Panc1 (cell line): ENCODE data around the gene DYRK1A. TPM values are rescaled to one million over a fixed set of nuclear protein-coding genes. Genes with fewer than 3 reads are reported as not detected.

Source experiments
- ATAC-seq: fragments of 200-7000 bp; cut with Tn5 transposase; 2 replicates; pipeline ENCODE4 v1.9.1; 2020; ENCODE audit warnings: mild to moderate bottlenecking, moderate library complexity
- BruUV-seq: library from RNA; stranded (reverse); fragments of 400-500 nt; replicated peaks from 2 replicates; lab custom pipeline; 2021; lab: Mats Ljungman, UMichigan
- CTCF ChIA-PET: fragments of 300-600 bp; sonication (Branson Sonifier 250); formaldehyde crosslinking; loops from one replicate; lab custom pipeline; 2022; ENCODE audit warnings: antibody characterized with exemption; lab: Charles Lee
- POLR2A ChIA-PET: fragments of 300-600 bp; sonication (Branson Sonifier 250); formaldehyde crosslinking; loops from one replicate; lab custom pipeline; 2022; ENCODE audit warnings: antibody characterized with exemption; lab: Charles Lee
- DNase-seq: peaks from one replicate; pipeline ENCODE4 v3.0.0-alpha.2; 2010; ENCODE audit warnings: low read depth, low spot score
- H3K27ac ChIP-seq: 2 replicates; pipeline ENCODE4 v1.5.1; 2011; ENCODE audit warnings: mild to moderate bottlenecking, low read length, inconsistent platforms
- H3K27me3 ChIP-seq: fragments of 200-500 bp; sonication (Bioruptor generic); 2 replicates; pipeline ENCODE4 v1.6.0; 2014; ENCODE audit warnings: low read length, inconsistent platforms; ENCODE audit not compliant: control insufficient read depth, insufficient read depth
- H3K36me3 ChIP-seq: fragments of 200-500 bp; sonication (Bioruptor generic); 2 replicates; pipeline ENCODE4 v1.5.1; 2014; ENCODE audit warnings: inconsistent platforms, mild to moderate bottlenecking, low read length, moderate library complexity; ENCODE audit not compliant: control insufficient read depth, insufficient read depth
- H3K4me1 ChIP-seq: 2 replicates; pipeline ENCODE4 v1.5.1; 2011; ENCODE audit warnings: inconsistent platforms, mild to moderate bottlenecking, low read length, moderate library complexity; ENCODE audit not compliant: control insufficient read depth, insufficient read depth
- H3K4me3 ChIP-seq, 2 experiments: 2 replicates each; pipeline ENCODE4 v1.5.1; 2011 to 2012; ENCODE audit warnings: low read depth in 2 of 2, low read length in 2 of 2, mild to moderate bottlenecking in 2 of 2, inconsistent platforms in 1 of 2, moderate library complexity in 1 of 2
- H3K9me3 ChIP-seq: fragments of 200-500 bp; sonication (Bioruptor generic); 2 replicates; pipeline ENCODE4 v1.5.1; 2014; ENCODE audit warnings: low read depth, mild to moderate bottlenecking, inconsistent platforms, low read length, moderate library complexity; ENCODE audit not compliant: control insufficient read depth, insufficient read depth
- CTCF ChIP-seq: fragments of 450-650 bp; IDR thresholded peaks from 2 replicates; pipeline ENCODE4 v1.5.1; 2017; ENCODE audit warnings: mild to moderate bottlenecking
- POLR2AphosphoS5 ChIP-seq: IDR thresholded peaks from 2 replicates; pipeline ENCODE4 v1.6.1; 2012; ENCODE audit warnings: mild to moderate bottlenecking, low read depth, low read length, moderate library complexity
- REST ChIP-seq, 2 experiments: IDR thresholded peaks; 2 replicates each; pipeline ENCODE4 v1.6.1; 2011 to 2012; ENCODE audit warnings: low read depth in 2 of 2, control low read depth in 1 of 2, low read length in 1 of 2, mild to moderate bottlenecking in 1 of 2, moderate library complexity in 1 of 2; ENCODE audit not compliant: insufficient read depth in 1 of 2
- SIN3A ChIP-seq: IDR thresholded peaks from 2 replicates; pipeline ENCODE4 v1.6.1; 2012; ENCODE audit warnings: low read depth, mild to moderate bottlenecking, low read length, moderate library complexity, borderline replicate concordance; ENCODE audit not compliant: insufficient read depth
- in situ Hi-C: cut with HindIII; loops from 2 replicates; pipeline ENCODE4 v1.10.0; 2016; ENCODE audit warnings: low sequenced_read_pairs, low pct_unique_long_range_greater_than_20kb
- intact Hi-C: fragments of 100-400 bp; cut with micrococcal nuclease; formaldehyde crosslinking; loops from one replicate; pipeline ENCODE4 v1.10.0; 2022; ENCODE audit not compliant: unreplicated experiment
- total RNA-seq: library from RNA; stranded (reverse); gene quantifications from one replicate; pipeline ENCODE4 v1.2.1, GENCODE V29; 2021; ENCODE audit not compliant: unreplicated experiment

Gene DYRK1A
- total RNA-seq, 1 experiment from 2014 or later: 36.1 TPM

- ChIA-PET CTCF (no interaction called here), POLR2A (no interaction called here)
- in situ Hi-C loops: no loop called here
- Histone ChIP-seq H3K27ac (no peak overlapping the region), H3K9me3 (no peaks in the 10 kb centered on the region), H3K4me3 (no peak overlapping the region), H3K36me3 (peaks cover 15% of the 10 kb centered on the region), H3K4me1 (no peaks in the 10 kb centered on the region), H3K27me3 (no peaks in the 10 kb centered on the region)
- no peak for TF ChIP-seq REST (IDR thresholded peaks at IDR 0.05; ENCODE audit: insufficient read depth in 1 of 2, low read depth in 2 of 2, low read length in 1 of 2)
- no peak for TF ChIP-seq POLR2AphosphoS5
- DNase-seq (no peak), ATAC-seq (no peak)
- TSS peak; percentile 40 for BruUV-seq
- intact Hi-C loops: no loop called here
Observed at GRCh38 chr21:37490084-37490483, 123.5 kb downstream of the DYRK1A start.

GRCh38 chr21:37496972-37497371, 130.4 kb downstream of the DYRK1A start:
- CTCF ChIA-PET: no interaction called here
- H3K27me3 ChIP-seq: no peaks in the 10 kb centered on the region
- no TSS peak for BruUV-seq
- H3K4me1 ChIP-seq: no peaks in the 10 kb centered on the region
- no peaks in the 10 kb centered on the region for H3K9me3 ChIP-seq
- H3K27ac ChIP-seq: no peak overlapping the region
- peaks cover 4% of the 10 kb centered on the region; the same call in 1 of the 2 replicates for H3K36me3 ChIP-seq
- no peak for TF ChIP-seq SIN3A
- TF ChIP-seq CTCF: peak; percentile 40; the same call in 1 of the 2 replicates
- no peak overlapping the region for H3K4me3 ChIP-seq
- POLR2A ChIA-PET: interaction anchor here (0.5 kb wide), 1 partner anchor 232 kb away, joined by 3 read pairs; no protein-coding TSS in a partner anchor
- DNase-seq: no peak
- no peak for ATAC-seq
- in situ Hi-C loops: no loop called here
- intact Hi-C loops: no loop called here

GRCh38 chr21:37498664-37499063, 132.1 kb downstream of the DYRK1A start:
- TF ChIP-seq CTCF: no peak
- H3K4me3 ChIP-seq: no peak overlapping the region
- DNase-seq: no peak
- no peak overlapping the region for H3K27ac ChIP-seq
- H3K27me3 ChIP-seq: no peaks in the 10 kb centered on the region
- peaks cover 7% of the 10 kb centered on the region; the same call in 1 of the 2 replicates for H3K36me3 ChIP-seq
- POLR2A ChIA-PET: no interaction called here
- no TSS peak for BruUV-seq
- CTCF ChIA-PET: no interaction called here
- H3K4me1 ChIP-seq: no peaks in the 10 kb centered on the region
- ATAC-seq: no peak
- intact Hi-C loops: no loop called here
- in situ Hi-C loops: no loop called here
- H3K9me3 ChIP-seq: no peaks in the 10 kb centered on the region
